Measurements from ENCODE around the gene SLC45A1.

SLC45A1 gene

GRCh38 chr1:8352886-8353785, 35.2 kb downstream of the SLC45A1 start:
- DNase-seq (ENCODE audit: low read depth in 2 of 2): no peak

- no peak for DNase-seq (ENCODE audit: low read depth in 2 of 2)
Observed at GRCh38 chr1:8354038-8354437, 36.1 kb downstream of the SLC45A1 start.

- DNase-seq (ENCODE audit: low read depth in 2 of 2): no peak
Observed at GRCh38 chr1:8355439-8356255, 37.7 kb downstream of the SLC45A1 start.

GRCh38 chr1:8356256-8357209, 38.6 kb downstream of the SLC45A1 start:
- no peak for DNase-seq (ENCODE audit: low read depth in 2 of 2)

GRCh38 chr1:8357329-8358101, 39.6 kb downstream of the SLC45A1 start:
- no peak for DNase-seq (ENCODE audit: low read depth in 2 of 2)

- DNase-seq (ENCODE audit: low read depth in 2 of 2): no peak
Observed at GRCh38 chr1:8358241-8358896, 40.5 kb downstream of the SLC45A1 start.

GRCh38 chr1:8358897-8359616, 41.1 kb downstream of the SLC45A1 start:
- no peak for DNase-seq (ENCODE audit: low read depth in 2 of 2)

- no peak for DNase-seq (ENCODE audit: low read depth in 2 of 2)
Observed at GRCh38 chr1:8359617-8360481, 41.9 kb downstream of the SLC45A1 start.

GRCh38 chr1:8360493-8361197, 42.7 kb downstream of the SLC45A1 start:
- no peak for DNase-seq (ENCODE audit: low read depth in 2 of 2)

- DNase-seq (ENCODE audit: low read depth in 2 of 2): no peak
Observed at GRCh38 chr1:8361198-8361849, 43.4 kb downstream of the SLC45A1 start.

GRCh38 chr1:8362701-8363101, 44.8 kb downstream of the SLC45A1 start:
- DNase-seq (ENCODE audit: low read depth in 2 of 2): no peak

GRCh38 chr1:8363186-8363766, 45.4 kb downstream of the SLC45A1 start:
- no peak for DNase-seq (ENCODE audit: low read depth in 2 of 2)

- DNase-seq (ENCODE audit: low read depth in 2 of 2): no peak
Observed at GRCh38 chr1:8363767-8364301, 45.9 kb downstream of the SLC45A1 start.

- DNase-seq (ENCODE audit: low read depth in 2 of 2): no peak
Observed at GRCh38 chr1:8364528-8365442, 46.9 kb downstream of the SLC45A1 start.

- no peak for DNase-seq (ENCODE audit: low read depth in 2 of 2)
Observed at GRCh38 chr1:8365661-8366362, 47.9 kb downstream of the SLC45A1 start.
